GM12891 (cell line): ENCODE data around the gene COL5A1.

Source experiments
- DNase-seq: peaks from one replicate; pipeline ENCODE4 v3.0.0; 2011; ENCODE audit warnings: low spot score; ENCODE audit not compliant: insufficient read length
- FAIRE-seq: peaks from 2 replicates; lab custom pipeline; 2011; peaks lifted over from hg19 to GRCh38; lab: Jason Lieb, UNC
- PAX5 ChIP-seq: IDR thresholded peaks from 2 replicates; pipeline ENCODE4 v1.6.1; 2011; ENCODE audit warnings: low read length, moderate library complexity, mild to moderate bottlenecking; ENCODE audit not compliant: insufficient read depth, severe bottlenecking
- POLR2A ChIP-seq: IDR thresholded peaks from 2 replicates; pipeline ENCODE4 v1.6.1; 2011; ENCODE audit warnings: low read depth, low read length, control low read depth
- POLR2AphosphoS5 ChIP-seq: IDR thresholded peaks from 2 replicates; pipeline ENCODE4 v1.6.1; 2011; ENCODE audit warnings: low read depth, low read length, control low read depth
- POU2F2 ChIP-seq: IDR thresholded peaks from 2 replicates; pipeline ENCODE4 v1.6.1; 2011; ENCODE audit warnings: low read depth, mild to moderate bottlenecking, control low read depth, low read length, moderate library complexity
- SPI1 ChIP-seq: IDR thresholded peaks from 2 replicates; pipeline ENCODE4 v1.6.1; 2011; ENCODE audit warnings: low read depth, low read length, control low read depth
- TAF1 ChIP-seq: IDR thresholded peaks from 2 replicates; pipeline ENCODE4 v1.6.1; 2011; ENCODE audit warnings: low read depth, low read length, control low read depth

COL5A1 gene

GRCh38 chr9:134635351-134636148 lies 6.1 kb upstream of the COL5A1 start:
- FAIRE-seq: no peak
- TF ChIP-seq POLR2AphosphoS5 (no peak), POLR2A (no peak), PAX5 (no peak), POU2F2 (no peak), SPI1 (no peak), TAF1 (no peak)
- DNase-seq: no peak

- TF ChIP-seq POLR2A (no peak), TAF1 (no peak), POLR2AphosphoS5 (no peak), POU2F2 (no peak), SPI1 (no peak), PAX5 (no peak)
- no peak for FAIRE-seq
- DNase-seq: no peak
These were observed 5.5 kb upstream of the COL5A1 start for GRCh38 chr9:134636149-134636507.

GRCh38 chr9:134637241-134637640 lies 4.4 kb upstream of the COL5A1 start:
- TF ChIP-seq POU2F2 (no peak), TAF1 (no peak), POLR2A (no peak), POLR2AphosphoS5 (no peak), SPI1 (no peak), PAX5 (no peak)
- no peak for FAIRE-seq
- DNase-seq: no peak

GRCh38 chr9:134637696-134638501 lies 3.7 kb upstream of the COL5A1 start:
- no peak for TF ChIP-seq TAF1
- no peak for TF ChIP-seq PAX5
- TF ChIP-seq SPI1: no peak
- TF ChIP-seq POU2F2: no peak
- TF ChIP-seq POLR2AphosphoS5: no peak
- no peak for TF ChIP-seq POLR2A
- FAIRE-seq: no peak
- DNase-seq: no peak

- FAIRE-seq (no peak), DNase-seq (no peak)
- TF ChIP-seq PAX5 (no peak), POLR2AphosphoS5 (no peak), POU2F2 (no peak), TAF1 (no peak), POLR2A (no peak), SPI1 (no peak)
These were observed 3.0 kb upstream of the COL5A1 start for GRCh38 chr9:134638502-134639090.

- FAIRE-seq (no peak), DNase-seq (no peak)
- TF ChIP-seq TAF1: no peak
- TF ChIP-seq POLR2AphosphoS5: no peak
- no peak for TF ChIP-seq SPI1
- TF ChIP-seq POLR2A: no peak
- no peak for TF ChIP-seq POU2F2
- TF ChIP-seq PAX5: no peak
These were observed 1.6 kb upstream of the COL5A1 start for GRCh38 chr9:134639994-134640393.

GRCh38 chr9:134640506-134641172 lies 964 bp upstream of the COL5A1 start:
- no peak for DNase-seq
- TF ChIP-seq POLR2AphosphoS5 (no peak), POLR2A (no peak), SPI1 (no peak), POU2F2 (no peak), TAF1 (no peak), PAX5 (no peak)
- no peak for FAIRE-seq

GRCh38 chr9:134641990-134642384 lies 384 bp downstream of the COL5A1 start:
- TF ChIP-seq TAF1: no peak
- TF ChIP-seq POLR2AphosphoS5: no peak
- TF ChIP-seq PAX5: no peak
- no peak for TF ChIP-seq SPI1
- TF ChIP-seq POU2F2: no peak
- TF ChIP-seq POLR2A: no peak
- no peak for FAIRE-seq
- no peak for DNase-seq

GRCh38 chr9:134642385-134643181 lies 980 bp downstream of the COL5A1 start:
- DNase-seq (no peak), FAIRE-seq (no peak)
- TF ChIP-seq POLR2A (no peak), POU2F2 (no peak), SPI1 (no peak), POLR2AphosphoS5 (no peak), PAX5 (no peak), TAF1 (no peak)
